ENCODE data around the gene LRRC4B.
A peak's percentile ranks its signal among the peaks of the same experiment; 100 is the strongest.

LRRC4B gene

GRCh38 chr19:50481351-50482149, 86.7 kb downstream of the LRRC4B start:
- H3K9me3 ChIP-seq (ENCODE audit: control insufficient read depth, low read length) = peaks cover 1% of the 10 kb centered on the region
- peaks cover 14% of the 10 kb centered on the region for H3K4me1 ChIP-seq
- peaks cover 3% of the 10 kb centered on the region for H3K27me3 ChIP-seq (ENCODE audit: control insufficient read depth, insufficient read depth, low read length)
- H3K36me3 ChIP-seq (ENCODE audit: control insufficient read depth, insufficient read depth, low read length) = no peaks in the 10 kb centered on the region
- no peak overlapping the region for H3K9ac ChIP-seq
- H3K79me2 ChIP-seq = peaks cover 25% of the 10 kb centered on the region
- no peak for TF ChIP-seq CTCF (IDR thresholded peaks at IDR 0.05)
- no peak overlapping the region for H3K4me2 ChIP-seq (ENCODE audit: low read length)
- no peak overlapping the region for H3K27ac ChIP-seq
- H2AFZ ChIP-seq = no peak overlapping the region
- H3K4me3 ChIP-seq (ENCODE audit: low read depth, low read length) = no peak overlapping the region

- Histone ChIP-seq H3K9ac (no peak overlapping the region), H3K4me2 (ENCODE audit: low read length) (no peak overlapping the region), H3K27me3 (ENCODE audit: control insufficient read depth, insufficient read depth, low read length) (no peaks in the 10 kb centered on the region), H2AFZ (no peak overlapping the region), H3K36me3 (ENCODE audit: control insufficient read depth, insufficient read depth, low read length) (no peaks in the 10 kb centered on the region), H3K4me1 (peaks cover 11% of the 10 kb centered on the region), H3K27ac (no peak overlapping the region), H3K4me3 (ENCODE audit: low read depth, low read length) (no peak overlapping the region), H3K9me3 (ENCODE audit: control insufficient read depth, low read length) (no peaks in the 10 kb centered on the region), H3K79me2 (peaks cover 24% of the 10 kb centered on the region)
- TF ChIP-seq CTCF (IDR thresholded peaks at IDR 0.05) = no peak
These were observed 87.7 kb downstream of the LRRC4B start for GRCh38 chr19:50480281-50481111.

- no peaks in the 10 kb centered on the region for H3K9me3 ChIP-seq (ENCODE audit: control insufficient read depth, low read length)
- no peaks in the 10 kb centered on the region for H3K36me3 ChIP-seq (ENCODE audit: control insufficient read depth, insufficient read depth, low read length)
- TF ChIP-seq CTCF (IDR thresholded peaks at IDR 0.05) = no peak
- no peak overlapping the region for H3K4me3 ChIP-seq (ENCODE audit: low read depth, low read length)
- H3K27ac ChIP-seq = no peak overlapping the region
- no peak overlapping the region for H3K9ac ChIP-seq
- no peak overlapping the region for H2AFZ ChIP-seq
- no peaks in the 10 kb centered on the region for H3K27me3 ChIP-seq (ENCODE audit: control insufficient read depth, insufficient read depth, low read length)
- H3K4me2 ChIP-seq (ENCODE audit: low read length) = no peak overlapping the region
- peaks cover 11% of the 10 kb centered on the region for H3K4me1 ChIP-seq
- H3K79me2 ChIP-seq = peaks cover 24% of the 10 kb centered on the region
These were observed 88.4 kb downstream of the LRRC4B start for GRCh38 chr19:50479761-50480251.

- peaks cover 24% of the 10 kb centered on the region for H3K79me2 ChIP-seq
- H3K36me3 ChIP-seq (ENCODE audit: control insufficient read depth, insufficient read depth, low read length) = no peaks in the 10 kb centered on the region
- no peaks in the 10 kb centered on the region for H3K9me3 ChIP-seq (ENCODE audit: control insufficient read depth, low read length)
- H3K27me3 ChIP-seq (ENCODE audit: control insufficient read depth, insufficient read depth, low read length) = no peaks in the 10 kb centered on the region
- H3K27ac ChIP-seq = no peak overlapping the region
- no peak overlapping the region for H3K4me3 ChIP-seq (ENCODE audit: low read depth, low read length)
- H3K4me1 ChIP-seq = peaks cover 11% of the 10 kb centered on the region
- H3K4me2 ChIP-seq (ENCODE audit: low read length) = no peak overlapping the region
- H3K9ac ChIP-seq = no peak overlapping the region
- TF ChIP-seq CTCF (IDR thresholded peaks at IDR 0.05) = peak; percentile 27
- no peak overlapping the region for H2AFZ ChIP-seq
These were observed 89.1 kb downstream of the LRRC4B start for GRCh38 chr19:50478901-50479715.
